ENCODE data around the gene KRTAP19-8.

Gene KRTAP19-8

GRCh38 chr21:31011412-31011811 is 26.9 kb downstream of the KRTAP19-8 start:
- no peak for DNase-seq

- DNase-seq, result no peak
Observed at GRCh38 chr21:31008355-31008754, 29.9 kb downstream of the KRTAP19-8 start.

GRCh38 chr21:31005019-31005418 is 33.3 kb downstream of the KRTAP19-8 start:
- no peak for DNase-seq

GRCh38 chr21:31003471-31003870 is 34.8 kb downstream of the KRTAP19-8 start:
- DNase-seq, result no peak

- no peak for DNase-seq
Observed at GRCh38 chr21:30997541-30997940, 40.7 kb downstream of the KRTAP19-8 start.

- no peak for DNase-seq
Observed at GRCh38 chr21:30996728-30997127, 41.5 kb downstream of the KRTAP19-8 start.

- no peak for DNase-seq
Observed at GRCh38 chr21:30994932-30995331, 43.3 kb downstream of the KRTAP19-8 start.

- no peak for DNase-seq
Observed at GRCh38 chr21:30990514-30991262, 47.6 kb downstream of the KRTAP19-8 start.

GRCh38 chr21:30988706-30989105 is 49.6 kb downstream of the KRTAP19-8 start:
- no peak for DNase-seq

All from NCI-H187 treated with DMSO at 0.1 percent for 48 hours (cell line).